ENCODE data around the gene SLC25A1. TPM values are rescaled to one million over a fixed set of nuclear protein-coding genes. Genes with fewer than 3 reads are reported as not detected.
A peak's percentile ranks its signal among the peaks of the same experiment; 100 is the strongest.

Gene SLC25A1
- total RNA-seq, 2 donors from 2014 or later: 111 to 119 TPM

GRCh38 chr22:19146215-19146968 is 32.1 kb downstream of the SLC25A1 start:
- Mint-ChIP-seq H3K4me3 (no peak overlapping the region), H3K27ac (no peak overlapping the region), H3K4me1 (peaks cover 8% of the 10 kb centered on the region), H3K36me3 (ENCODE audit: low read depth) (peaks cover 4% of the 10 kb centered on the region), H3K27me3 (ENCODE audit: insufficient read depth) (peaks cover 57% of the 10 kb centered on the region), H3K9me3 (peaks cover 7% of the 10 kb centered on the region)
- Histone ChIP-seq H3K27me3 (ENCODE audit: control insufficient read depth, insufficient read depth, low read length, poor library complexity, severe bottlenecking) (peaks cover 56% of the 10 kb centered on the region), H3K4me3 (ENCODE audit: low read length) (no peak overlapping the region), H3K36me3 (ENCODE audit: control insufficient read depth, insufficient read depth, low read length) (peaks cover 9% of the 10 kb centered on the region), H3K4me1 (ENCODE audit: control insufficient read depth, insufficient read depth, low read length) (no peaks in the 10 kb centered on the region), H3K27ac (ENCODE audit: low read depth, low read length) (no peak overlapping the region), H3K9me3 (ENCODE audit: control insufficient read depth, low read length) (peaks cover 4% of the 10 kb centered on the region), H3K9ac (ENCODE audit: extremely low read depth, low read length, poor library complexity, severe bottlenecking) (no peak overlapping the region)
- no peak for DNase-seq
- WGBS, 2 experiments (ENCODE audit: insufficient coverage in 1 of 2, insufficient read length in 1 of 2): 85 to 87% methylated on average over 10 to 11 of the region's 11 CpGs
- peak; percentile 39 for TF ChIP-seq CTCF (conservative IDR thresholded peaks at IDR 0.05)

- TF ChIP-seq CTCF (conservative IDR thresholded peaks at IDR 0.05): no peak
- H3K9ac ChIP-seq (ENCODE audit: extremely low read depth, low read length, poor library complexity, severe bottlenecking): peak overlapping the region; percentile 77
- peak overlapping the region; percentile 91 for H3K4me3 ChIP-seq (ENCODE audit: low read length)
- peaks cover 21% of the 10 kb centered on the region for H3K36me3 Mint-ChIP-seq (ENCODE audit: low read depth)
- H3K4me1 Mint-ChIP-seq: peaks cover 5% of the 10 kb centered on the region
- H3K27me3 Mint-ChIP-seq (ENCODE audit: insufficient read depth): peaks cover 41% of the 10 kb centered on the region
- no peak for DNase-seq
- peak overlapping the region; percentile 47 for H3K27ac ChIP-seq (ENCODE audit: low read depth, low read length)
- H3K27me3 ChIP-seq (ENCODE audit: control insufficient read depth, insufficient read depth, low read length, poor library complexity, severe bottlenecking): peaks cover 37% of the 10 kb centered on the region
- WGBS, 2 experiments (ENCODE audit: insufficient coverage in 1 of 2, insufficient read length in 1 of 2): 7 to 9% methylated on average over 10 to 17 of the region's 17 CpGs
- H3K9me3 Mint-ChIP-seq: no peaks in the 10 kb centered on the region
- peaks cover 33% of the 10 kb centered on the region for H3K36me3 ChIP-seq (ENCODE audit: control insufficient read depth, insufficient read depth, low read length)
- H3K4me1 ChIP-seq (ENCODE audit: control insufficient read depth, insufficient read depth, low read length): no peaks in the 10 kb centered on the region
- H3K4me3 Mint-ChIP-seq: peak overlapping the region; percentile 94
- H3K27ac Mint-ChIP-seq: peak overlapping the region; percentile 88
- no peaks in the 10 kb centered on the region for H3K9me3 ChIP-seq (ENCODE audit: control insufficient read depth, low read length)
These were observed 34.6 kb downstream of the SLC25A1 start for GRCh38 chr22:19143967-19144400.

GRCh38 chr22:19143212-19143611 is 35.3 kb downstream of the SLC25A1 start:
- H3K27ac ChIP-seq (ENCODE audit: low read depth, low read length): no peak overlapping the region
- WGBS, 2 experiments (ENCODE audit: insufficient coverage in 1 of 2, insufficient read length in 1 of 2): 91 to 100% methylated on average over 2 to 4 of the region's 5 CpGs
- TF ChIP-seq CTCF (conservative IDR thresholded peaks at IDR 0.05): no peak
- Mint-ChIP-seq H3K36me3 (ENCODE audit: low read depth) (peaks cover 23% of the 10 kb centered on the region), H3K4me3 (peak overlapping the region; percentile 94), H3K4me1 (peaks cover 5% of the 10 kb centered on the region), H3K9me3 (no peaks in the 10 kb centered on the region), H3K27me3 (ENCODE audit: insufficient read depth) (peaks cover 34% of the 10 kb centered on the region), H3K27ac (no peak overlapping the region)
- peaks cover 29% of the 10 kb centered on the region for H3K27me3 ChIP-seq (ENCODE audit: control insufficient read depth, insufficient read depth, low read length, poor library complexity, severe bottlenecking)
- peaks cover 38% of the 10 kb centered on the region for H3K36me3 ChIP-seq (ENCODE audit: control insufficient read depth, insufficient read depth, low read length)
- no peak overlapping the region for H3K9ac ChIP-seq (ENCODE audit: extremely low read depth, low read length, poor library complexity, severe bottlenecking)
- H3K4me1 ChIP-seq (ENCODE audit: control insufficient read depth, insufficient read depth, low read length): no peaks in the 10 kb centered on the region
- no peaks in the 10 kb centered on the region for H3K9me3 ChIP-seq (ENCODE audit: control insufficient read depth, low read length)
- peak overlapping the region; percentile 91 for H3K4me3 ChIP-seq (ENCODE audit: low read length)
- no peak for DNase-seq
